ENCODE results near the gene ZNF160.

ZNF160 gene

DNA sequence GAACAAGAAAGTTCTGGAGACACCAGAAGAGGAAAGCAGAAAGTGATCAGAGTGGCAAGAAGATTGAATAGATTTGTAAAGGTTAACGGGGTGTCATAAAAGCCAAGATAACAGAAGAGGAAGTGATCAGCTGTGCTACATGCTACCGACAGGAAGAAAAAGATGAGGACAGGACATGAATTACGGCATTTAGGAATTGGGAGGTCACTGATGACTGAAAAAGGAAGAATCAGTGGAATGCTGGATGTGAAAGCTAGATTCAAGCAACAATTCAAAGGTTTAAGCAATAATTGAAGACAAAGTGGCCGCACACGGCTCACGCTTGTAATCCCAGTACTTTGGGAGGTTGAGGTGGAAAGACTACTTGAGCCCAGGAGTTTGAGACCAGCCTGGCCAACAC is 15.1 kb downstream of the ZNF160 start:
- DNase-seq (ENCODE audit: extremely low read depth, low read depth): no peak
- TF ChIP-seq, protein P1, sequence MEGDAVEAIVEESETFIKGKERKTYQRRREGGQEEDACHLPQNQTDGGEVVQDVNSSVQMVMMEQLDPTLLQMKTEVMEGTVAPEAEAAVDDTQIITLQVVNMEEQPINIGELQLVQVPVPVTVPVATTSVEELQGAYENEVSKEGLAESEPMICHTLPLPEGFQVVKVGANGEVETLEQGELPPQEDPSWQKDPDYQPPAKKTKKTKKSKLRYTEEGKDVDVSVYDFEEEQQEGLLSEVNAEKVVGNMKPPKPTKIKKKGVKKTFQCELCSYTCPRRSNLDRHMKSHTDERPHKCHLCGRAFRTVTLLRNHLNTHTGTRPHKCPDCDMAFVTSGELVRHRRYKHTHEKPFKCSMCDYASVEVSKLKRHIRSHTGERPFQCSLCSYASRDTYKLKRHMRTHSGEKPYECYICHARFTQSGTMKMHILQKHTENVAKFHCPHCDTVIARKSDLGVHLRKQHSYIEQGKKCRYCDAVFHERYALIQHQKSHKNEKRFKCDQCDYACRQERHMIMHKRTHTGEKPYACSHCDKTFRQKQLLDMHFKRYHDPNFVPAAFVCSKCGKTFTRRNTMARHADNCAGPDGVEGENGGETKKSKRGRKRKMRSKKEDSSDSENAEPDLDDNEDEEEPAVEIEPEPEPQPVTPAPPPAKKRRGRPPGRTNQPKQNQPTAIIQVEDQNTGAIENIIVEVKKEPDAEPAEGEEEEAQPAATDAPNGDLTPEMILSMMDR (IDR thresholded peaks at IDR 0.05; ENCODE audit: low read depth, low read length, missing control alignments): no peak
- no peak overlapping the region for H3K4me3 ChIP-seq (replicated peaks; ENCODE audit: low read depth, low read length)

DNA sequence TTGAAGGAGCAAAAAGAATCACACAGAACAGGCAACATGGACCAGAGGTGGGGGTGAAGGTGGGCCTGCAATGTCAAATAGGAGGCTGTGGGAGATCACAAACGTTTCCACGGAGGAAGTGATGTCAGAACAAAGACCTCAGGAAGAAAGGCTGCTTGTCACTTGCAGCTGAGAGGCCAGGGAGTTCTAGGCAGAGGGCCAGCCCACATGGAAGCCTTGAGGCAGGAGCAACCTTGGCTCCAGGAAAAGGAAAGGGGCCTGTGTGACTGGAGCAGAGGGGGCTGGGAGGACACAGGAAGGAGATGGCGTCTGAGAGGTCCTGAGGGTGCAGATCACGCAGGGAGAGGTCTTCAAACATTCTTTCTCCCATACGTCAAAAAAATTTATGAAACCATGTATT is 16.3 kb downstream of the ZNF160 start:
- H3K4me3 ChIP-seq (replicated peaks; ENCODE audit: low read depth, low read length): no peak overlapping the region
- DNase-seq (ENCODE audit: extremely low read depth, low read depth): peak; percentile 16

DNA sequence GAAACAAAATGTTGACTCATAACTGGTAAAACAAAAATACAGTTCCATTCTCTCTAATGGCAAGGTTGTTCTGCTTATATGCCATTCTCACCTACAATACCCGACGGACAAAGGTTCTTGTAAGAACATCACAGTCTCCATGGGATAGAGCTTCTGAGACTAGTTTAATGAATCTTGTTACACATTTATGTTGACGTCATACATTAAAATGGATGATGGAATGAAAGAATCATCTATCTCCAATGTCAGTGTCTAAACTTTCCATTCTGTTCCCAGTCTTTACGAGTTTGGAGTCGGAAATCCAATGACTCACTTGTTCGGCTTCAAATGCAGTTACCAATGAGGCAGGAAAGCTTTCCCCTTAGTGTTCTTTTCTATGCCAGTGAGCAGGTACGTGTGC is 17.7 kb downstream of the ZNF160 start:
- TF ChIP-seq, protein P1 (IDR thresholded peaks at IDR 0.05; ENCODE audit: low read depth, low read length, missing control alignments): no peak
- no peak for DNase-seq (ENCODE audit: extremely low read depth, low read depth)
- H3K4me3 ChIP-seq (replicated peaks; ENCODE audit: low read depth, low read length): no peak overlapping the region

More for the DNA sequence above, 16.3 kb downstream of the ZNF160 start:
- TF ChIP-seq, protein P1 (IDR thresholded peaks at IDR 0.05; ENCODE audit: low read depth, low read length, missing control alignments): no peak

DNA sequence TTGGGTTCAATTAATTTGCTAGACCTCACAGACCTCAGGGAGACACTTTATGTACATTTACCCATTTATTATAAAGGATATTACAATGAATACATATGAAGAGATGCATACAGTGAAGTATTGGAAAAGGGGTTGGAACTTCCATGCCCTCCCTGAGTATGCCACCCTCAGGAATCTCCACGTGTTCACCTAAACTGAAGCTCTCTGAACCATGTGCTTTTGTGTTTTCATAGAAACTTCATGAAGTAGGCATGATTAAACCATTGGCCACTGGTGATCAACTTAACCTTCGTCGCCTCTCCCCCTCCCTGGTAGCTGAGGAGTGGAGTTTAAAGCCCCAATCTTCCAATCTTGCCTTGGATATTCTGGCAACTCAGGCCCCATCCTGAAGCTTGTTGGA is 20.3 kb downstream of the ZNF160 start:
- TF ChIP-seq, protein P1 (IDR thresholded peaks at IDR 0.05; ENCODE audit: low read depth, low read length, missing control alignments): no peak
- DNase-seq (ENCODE audit: extremely low read depth, low read depth): no peak
- H3K4me3 ChIP-seq (replicated peaks; ENCODE audit: low read depth, low read length): no peak overlapping the region

DNA sequence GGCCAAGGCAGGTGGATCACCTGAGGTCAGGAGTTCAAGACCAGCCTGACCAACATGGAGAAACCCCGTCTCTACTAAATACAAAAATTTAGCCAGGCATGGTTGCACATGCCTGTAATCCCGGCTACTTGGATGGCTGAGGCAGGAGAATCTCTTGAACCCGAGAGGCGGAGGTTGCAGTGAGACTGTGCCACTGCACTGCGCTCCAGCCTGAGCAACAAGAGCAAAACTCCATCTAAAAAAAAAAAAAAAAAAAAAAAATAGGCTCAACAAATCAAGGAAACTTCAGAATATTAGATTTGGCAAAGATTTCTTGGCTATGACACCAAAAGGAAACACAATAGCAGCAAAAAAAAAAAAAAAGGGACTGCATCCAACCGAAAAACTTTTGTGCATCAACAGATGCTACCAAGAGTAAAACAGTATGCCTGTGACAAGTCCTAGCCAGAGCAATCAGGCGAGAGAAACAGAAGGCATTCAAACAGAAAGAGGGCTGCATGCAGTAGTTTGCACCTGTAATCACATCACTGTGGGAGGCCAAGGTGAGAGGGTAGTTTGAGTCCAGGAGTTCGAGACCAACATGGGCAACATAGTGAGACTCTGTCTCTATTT is 23.8 kb downstream of the ZNF160 start:
- DNase-seq (ENCODE audit: extremely low read depth, low read depth): no peak
- TF ChIP-seq, protein P1 (IDR thresholded peaks at IDR 0.05; ENCODE audit: low read depth, low read length, missing control alignments): no peak

DNA sequence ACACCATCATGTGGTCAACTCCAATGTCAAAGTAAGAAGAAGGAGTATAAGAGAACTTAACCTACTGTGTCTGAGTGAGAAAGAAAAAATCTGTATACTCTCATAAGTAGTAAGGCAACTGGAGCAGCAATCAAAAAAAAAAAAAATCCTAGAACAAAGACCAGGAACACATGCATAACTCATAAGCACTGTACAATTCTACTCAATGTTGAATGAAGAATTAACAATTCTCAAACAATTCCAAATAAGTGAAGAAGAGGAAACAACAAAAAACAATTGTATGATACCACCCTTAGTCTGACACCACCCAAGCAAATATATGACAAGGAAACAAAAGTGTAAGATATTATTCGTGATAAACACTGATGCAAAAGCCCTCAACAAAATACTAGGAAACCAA is 24.6 kb downstream of the ZNF160 start:
- H3K4me3 ChIP-seq (replicated peaks; ENCODE audit: low read depth, low read length): no peak overlapping the region
- DNase-seq (ENCODE audit: extremely low read depth, low read depth): no peak
- TF ChIP-seq, protein P1 (IDR thresholded peaks at IDR 0.05; ENCODE audit: low read depth, low read length, missing control alignments): no peak

More for the DNA sequence above, 23.8 kb downstream of the ZNF160 start:
- no peak overlapping the region for H3K4me3 ChIP-seq (replicated peaks; ENCODE audit: low read depth, low read length)

DNA sequence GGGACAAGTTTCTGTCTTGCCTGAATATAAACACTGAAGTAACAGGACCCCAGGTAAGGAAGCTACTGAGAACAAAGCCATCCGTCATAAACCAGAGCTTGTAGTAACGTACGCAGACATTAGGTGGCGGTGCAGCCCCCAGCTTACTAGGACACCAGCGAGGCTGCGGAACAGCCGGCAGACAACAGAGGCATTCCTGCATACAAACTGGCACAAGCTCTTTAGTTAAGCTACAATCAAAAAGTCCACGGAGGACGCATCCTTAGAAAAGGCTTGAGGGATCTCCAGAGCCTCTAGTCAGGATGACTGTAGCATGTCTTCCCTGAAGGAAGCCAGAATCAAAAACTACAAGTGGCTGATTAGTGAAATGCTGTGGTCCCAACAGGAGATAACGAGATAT is 26.2 kb downstream of the ZNF160 start:
- DNase-seq (ENCODE audit: extremely low read depth, low read depth): no peak
- no peak overlapping the region for H3K4me3 ChIP-seq (replicated peaks; ENCODE audit: low read depth, low read length)
- TF ChIP-seq, protein P1 (IDR thresholded peaks at IDR 0.05; ENCODE audit: low read depth, low read length, missing control alignments): no peak

Data from HFF-Myc (cell line).